Stimulated activated CD8-positive, alpha-beta memory T cell treated with anti-CD3 and anti-CD28 coated beads, Interleukin-4, amount 100 ng/mL, for 4 hours (primary cell): ENCODE results near the gene PEX10.

Source experiments
- DNase-seq, 2 donors: peaks; one replicate each; pipeline ENCODE4 v3.0.0-alpha.2; 2020; ENCODE audit warnings: low read depth in 2 of 2, low spot score in 1 of 2

Gene PEX10

DNA sequence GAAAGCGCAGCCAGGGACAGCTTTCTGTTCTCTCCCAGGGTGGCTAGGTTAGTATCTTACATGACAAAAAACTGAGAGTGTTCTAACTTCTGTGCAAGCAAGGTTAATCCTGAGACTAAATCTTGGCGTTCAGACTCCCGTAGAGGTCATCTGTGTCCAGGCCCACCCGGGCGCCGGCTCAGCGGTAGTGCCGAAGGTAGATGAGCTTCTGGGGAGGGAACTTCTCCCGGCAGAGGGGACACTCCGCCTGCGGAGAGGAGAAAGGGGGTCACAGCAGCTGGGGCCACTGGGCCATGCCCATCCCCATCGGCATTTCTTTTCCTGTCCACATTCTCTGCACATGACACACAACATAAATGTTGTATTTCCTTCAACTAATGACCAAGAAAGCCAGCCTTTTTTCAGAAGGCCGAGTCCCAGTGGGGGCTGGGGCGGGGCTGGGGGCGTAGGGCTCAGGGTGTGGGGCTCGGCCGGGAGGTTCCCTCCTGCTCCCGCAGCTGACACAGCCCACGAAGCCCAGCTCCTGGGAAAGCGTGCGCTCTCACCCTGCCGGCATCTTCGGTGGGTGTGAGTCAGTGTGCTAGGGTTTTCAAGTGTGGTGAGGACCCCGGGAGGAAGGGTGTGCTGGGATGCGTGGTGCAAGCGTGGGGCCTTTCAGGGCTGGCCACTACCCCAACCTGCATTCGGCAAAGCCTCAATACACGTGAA is 6.6 kb downstream of the PEX10 start:
- no peak for DNase-seq

- DNase-seq = no peak
Observed at GRCh38 chr1:2404890-2405511, 7.4 kb downstream of the PEX10 start.

DNA sequence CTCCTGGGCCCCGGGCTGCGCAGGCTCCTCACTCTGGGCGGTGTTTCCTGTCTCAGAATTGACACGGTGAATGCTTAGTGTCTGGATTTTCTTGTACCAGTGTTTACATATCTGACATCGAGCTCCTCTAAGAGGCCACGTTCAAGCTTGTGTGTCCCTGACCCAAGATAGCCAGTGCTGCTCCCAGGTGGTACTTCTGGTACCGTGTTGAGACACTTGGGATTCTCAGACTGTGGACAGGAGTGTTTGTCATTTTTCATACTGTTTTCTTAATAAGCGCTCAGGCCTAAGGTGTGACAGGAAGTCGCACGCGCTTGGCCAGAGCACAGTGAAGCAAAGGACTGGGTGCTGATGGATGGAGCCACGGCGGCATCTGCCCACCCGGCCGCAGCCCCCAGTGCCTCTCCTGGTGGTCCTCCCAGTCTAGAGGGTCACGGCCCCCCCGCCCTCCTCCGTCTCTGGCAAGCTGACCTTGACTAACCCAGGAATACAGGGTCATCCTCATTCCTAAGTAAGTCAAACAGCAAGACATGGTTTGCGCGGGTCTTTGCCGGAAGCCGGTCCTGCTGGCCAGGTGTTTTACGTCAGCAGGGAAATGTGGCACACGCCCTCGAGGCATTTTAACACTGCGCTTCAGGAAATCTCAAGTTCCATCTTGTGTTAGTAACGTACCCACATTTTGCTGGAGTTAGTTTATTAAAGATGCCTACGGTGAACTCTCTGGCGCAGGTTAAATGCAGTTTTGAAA is 8.0 kb downstream of the PEX10 start:
- DNase-seq = no peak

- DNase-seq = no peak
Observed at GRCh38 chr1:2403273-2403672, 9.1 kb downstream of the PEX10 start.

DNA sequence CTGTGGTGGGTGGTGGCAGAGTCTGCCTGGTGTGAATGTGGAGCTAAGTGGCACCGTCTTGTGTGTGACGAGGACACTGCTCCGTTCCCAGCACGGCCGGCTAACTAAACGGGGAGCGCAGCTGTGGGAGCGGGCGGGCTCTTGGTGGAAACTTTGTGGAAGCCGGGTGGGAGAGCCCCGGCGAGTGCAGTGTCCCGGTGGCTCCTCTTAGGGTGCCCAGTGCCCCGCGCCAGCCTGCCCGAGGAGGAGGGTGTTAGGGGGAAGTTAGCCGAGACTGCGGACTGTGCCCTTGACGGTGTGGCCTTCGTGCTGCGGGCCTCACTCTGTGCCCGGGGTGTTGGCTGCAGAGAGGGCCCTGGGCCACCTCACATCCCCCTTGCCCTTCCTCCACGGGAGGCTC is 9.9 kb downstream of the PEX10 start:
- no peak for DNase-seq

- DNase-seq = no peak
Observed at GRCh38 chr1:2400950-2401649, 11.3 kb downstream of the PEX10 start.

DNA sequence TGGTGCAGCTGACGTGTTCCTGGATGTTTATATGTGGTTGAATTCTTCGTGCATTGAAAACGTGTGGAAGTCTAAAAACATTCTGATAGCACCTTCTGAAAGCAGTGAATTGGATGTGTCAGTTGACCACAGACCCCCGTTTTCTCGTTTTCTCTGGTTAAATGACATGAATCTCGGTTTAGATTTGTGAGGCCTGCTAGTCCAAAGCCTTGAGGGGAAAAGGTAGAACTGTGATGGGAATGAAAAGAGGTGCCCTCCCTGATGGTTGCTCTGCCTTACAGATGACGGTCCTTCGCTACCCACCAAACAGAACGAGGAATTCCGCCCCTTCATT is 11.8 kb downstream of the PEX10 start:
- DNase-seq = no peak

GRCh38 chr1:2399890-2400575 is 12.3 kb downstream of the PEX10 start:
- DNase-seq = no peak

GRCh38 chr1:2398871-2399270 is 13.5 kb downstream of the PEX10 start:
- no peak for DNase-seq

DNA sequence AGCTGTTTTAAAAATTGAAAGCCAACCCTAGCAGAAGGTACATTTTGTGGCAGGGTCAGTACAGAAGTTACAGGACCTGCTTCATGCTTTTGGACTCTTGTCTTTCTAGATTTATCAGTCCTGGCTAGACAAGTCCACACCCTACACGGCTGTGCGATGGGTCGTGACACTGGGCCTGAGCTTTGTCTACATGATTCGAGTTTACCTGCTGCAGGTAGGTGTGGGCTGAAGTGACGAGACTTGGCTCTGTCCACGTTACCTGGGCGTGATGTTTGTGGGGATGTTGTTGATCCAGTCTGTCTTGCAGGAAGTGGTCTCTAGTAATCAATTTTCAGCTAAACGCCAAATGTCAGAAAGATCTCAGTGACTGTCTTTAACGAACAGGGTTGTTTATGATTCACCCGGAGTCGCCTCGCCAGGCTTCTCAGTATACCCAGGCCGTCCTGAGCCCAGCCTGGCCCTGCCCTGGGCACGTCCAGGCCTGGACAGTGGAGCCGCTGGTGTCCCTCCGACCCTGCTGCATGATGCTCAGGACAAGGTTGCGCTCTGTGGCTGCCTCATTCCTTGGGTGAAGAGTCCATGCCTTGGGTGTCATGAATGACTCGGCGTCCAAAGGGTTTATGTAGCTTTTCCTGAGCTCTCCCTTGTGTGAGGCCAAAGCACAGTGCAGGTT is 15.2 kb downstream of the PEX10 start:
- DNase-seq = no peak

DNA sequence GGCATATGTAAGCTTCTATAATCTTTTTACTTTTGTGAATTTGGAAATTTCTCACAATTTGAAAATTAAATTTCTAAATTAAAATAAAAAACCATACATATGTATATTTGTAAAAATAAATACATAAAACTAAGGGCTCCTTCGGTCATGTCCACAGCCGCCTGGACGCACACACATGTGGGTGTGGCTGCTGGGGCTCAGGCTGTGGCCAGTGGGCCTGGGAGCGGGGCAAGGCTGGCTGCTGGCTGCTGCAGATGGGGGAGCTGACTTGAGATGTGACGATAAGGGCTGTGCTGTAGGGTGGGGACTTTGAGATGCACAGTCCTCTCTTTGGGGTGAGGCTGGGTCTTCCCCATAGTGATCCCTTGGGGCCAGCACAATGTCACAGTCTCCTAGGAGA is 15.9 kb downstream of the PEX10 start:
- no peak for DNase-seq

- no peak for DNase-seq
Observed at GRCh38 chr1:2396059-2396458, 16.3 kb downstream of the PEX10 start.

DNA sequence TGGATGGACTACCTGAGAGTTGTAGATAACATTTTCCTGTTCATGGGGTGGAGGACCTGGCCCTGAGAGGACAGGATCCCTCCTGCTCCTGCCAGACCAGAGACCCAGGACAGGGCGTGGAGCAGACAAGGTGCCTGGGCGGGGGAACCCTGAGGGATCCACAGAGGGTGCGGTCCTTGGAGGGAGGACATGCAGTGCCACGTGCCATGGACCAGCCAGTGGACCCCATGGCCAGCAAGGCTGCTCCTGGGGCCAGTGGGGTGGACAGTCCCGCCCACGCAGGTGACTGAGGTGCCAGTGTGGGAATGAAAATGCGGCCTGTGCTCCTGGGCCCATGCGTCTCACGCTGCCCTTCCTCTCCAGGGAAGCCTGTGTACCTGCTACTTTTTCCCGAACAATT is 17.1 kb downstream of the PEX10 start:
- DNase-seq = no peak

DNA sequence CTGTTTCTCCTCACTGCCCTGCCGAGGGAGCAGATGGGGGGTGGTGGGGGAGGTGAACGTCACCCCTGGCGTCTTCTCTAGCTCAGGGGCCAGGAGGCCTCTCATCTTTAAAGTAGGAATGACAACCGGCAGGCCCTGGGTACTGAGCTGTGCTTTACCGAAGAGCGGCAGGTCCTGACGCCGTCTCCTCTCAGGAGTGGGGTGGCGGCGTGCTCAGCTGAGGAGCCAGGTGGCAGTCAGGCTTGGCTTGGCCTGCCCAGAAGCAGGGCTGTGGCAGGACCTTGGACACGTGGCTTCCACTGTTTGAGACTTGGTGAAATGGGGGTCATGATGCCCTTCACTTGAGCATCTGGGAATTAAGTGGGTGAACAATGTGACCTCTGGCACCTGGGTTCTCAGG is 17.6 kb downstream of the PEX10 start:
- no peak for DNase-seq

GRCh38 chr1:2394220-2394619 is 18.1 kb downstream of the PEX10 start:
- no peak for DNase-seq

DNA sequence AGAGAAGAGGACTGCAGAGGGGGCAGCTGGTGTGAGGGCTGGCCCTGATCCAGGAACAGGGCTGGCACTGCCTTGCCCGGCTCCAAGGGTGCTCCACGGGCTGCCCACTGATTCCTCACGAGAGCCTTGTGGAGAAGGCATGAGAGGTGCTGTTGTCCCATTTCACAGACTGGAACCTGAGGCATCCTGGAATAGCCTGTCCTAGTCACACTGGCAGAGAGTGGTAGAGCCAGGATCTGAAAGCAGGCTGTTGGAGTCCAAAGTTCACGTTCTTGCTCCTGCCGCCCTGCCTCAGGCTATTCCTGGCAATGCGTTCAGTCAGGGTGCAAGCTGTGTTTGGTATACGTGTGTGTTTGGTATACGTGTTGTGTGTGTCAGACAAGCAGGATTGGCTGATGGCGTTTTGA is 18.9 kb downstream of the PEX10 start:
- no peak for DNase-seq

- no peak for DNase-seq
Observed at GRCh38 chr1:2392686-2393085, 19.7 kb downstream of the PEX10 start.

DNA sequence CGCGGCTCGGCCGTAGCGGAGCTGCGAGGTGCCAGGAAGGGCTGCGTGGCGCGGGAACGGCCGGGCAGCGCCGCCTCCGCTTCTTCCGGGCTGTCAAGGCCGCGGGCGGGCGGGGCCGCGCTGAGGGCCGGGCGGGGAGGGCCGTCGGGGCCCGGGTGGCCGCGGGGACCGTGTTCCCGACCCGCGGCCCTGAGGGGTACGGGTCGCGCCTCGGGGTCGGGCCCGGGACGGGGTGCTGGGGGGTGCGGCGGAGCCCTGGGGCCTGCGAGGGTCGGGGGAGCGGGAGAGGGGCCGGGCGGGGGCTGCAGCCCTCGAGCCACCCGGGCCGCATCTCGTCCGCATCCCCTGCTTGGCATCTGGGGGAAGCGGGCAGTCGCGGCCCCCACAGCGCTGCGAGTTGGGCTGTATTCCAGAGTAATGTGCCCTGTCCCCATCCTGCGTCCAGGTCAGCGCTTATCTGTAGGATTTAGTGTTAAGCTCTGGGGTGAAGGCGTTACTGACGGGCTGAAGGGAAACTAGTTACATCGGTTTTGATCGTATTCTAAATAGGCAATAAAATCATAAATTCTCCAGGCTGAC is 20.3 kb downstream of the PEX10 start:
- DNase-seq = no peak

DNA sequence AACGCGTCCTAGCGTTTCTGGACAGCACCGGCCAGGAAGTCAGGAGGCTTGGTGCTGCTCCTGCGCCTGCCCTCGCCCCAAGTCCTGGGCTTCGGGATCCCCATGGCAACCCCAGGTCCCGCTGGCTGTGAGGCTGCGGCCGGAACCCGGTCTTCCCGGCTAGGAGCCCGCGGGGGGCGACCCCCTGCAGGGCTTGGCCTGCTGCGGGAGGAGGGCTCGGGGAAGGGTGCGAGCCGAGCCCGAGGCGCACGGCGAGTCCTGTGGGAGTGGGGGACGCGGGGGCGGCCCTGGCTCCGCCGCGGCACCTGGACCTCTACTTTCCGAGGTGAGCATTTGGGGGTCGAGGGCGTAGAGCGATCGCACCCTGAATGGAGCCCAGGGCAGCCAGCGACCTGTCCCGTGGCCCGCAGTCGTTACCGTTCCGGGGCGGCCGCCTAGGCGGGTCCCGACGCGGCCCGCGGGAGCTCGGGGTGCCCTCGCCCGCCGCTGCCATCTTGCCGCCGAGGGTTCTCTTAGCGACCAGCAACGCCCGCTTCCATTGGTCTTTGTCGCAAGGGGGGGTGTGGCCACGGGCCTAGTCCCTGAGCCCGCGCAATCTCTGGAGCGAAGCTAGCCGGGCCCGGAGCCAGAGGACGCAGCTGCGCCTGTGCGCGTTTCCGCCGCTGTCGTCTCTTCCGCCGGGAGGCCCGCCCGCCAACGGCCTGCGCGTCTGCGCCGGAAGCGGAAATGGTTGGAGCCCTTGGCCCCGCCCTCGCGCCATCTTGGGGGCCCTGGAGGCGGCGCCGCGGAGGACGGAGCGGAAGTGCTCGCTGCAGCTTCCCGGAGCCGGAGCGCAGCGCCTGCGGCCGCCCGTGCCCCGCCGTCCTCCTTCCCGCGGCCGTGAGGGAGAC is 21.1 kb downstream of the PEX10 start, which contains the start of the genes MORN1 and RER1:
TSS of gene MORN1 (minus strand) at position 514 of the 890 bp plus-strand sequence. CDS start at position 493, 21 bp downstream.
TSS of gene RER1 (plus strand) at position 801 of the 890 bp plus-strand sequence. CDS start 3,950 bp downstream, outside the sequence.
- DNase-seq = peak; percentile 95 to 98
